IgD-negative memory B cell (primary cell): ENCODE data around the gene ZCCHC14. TPM values are rescaled to one million over a fixed set of nuclear protein-coding genes. Genes with fewer than 3 reads are reported as not detected.

ENCODE experiments used
- polyA plus RNA-seq: library from polyadenylated mRNA; unstranded; fragments of 300-500 nt; fragmentation: Illumina TruSeq; gene quantifications from one replicate; pipeline ENCODE4 v1.2.3, GENCODE V29; 2021

The ZCCHC14 gene
- polyA plus RNA-seq, 1 donor from 2014 or later, result 0.53 TPM

Other genes starting within 250 kb of the ZCCHC14 start
- gene C16orf95, start 175.6 kb downstream of the ZCCHC14 start, polyA plus RNA-seq, result 1.0 TPM
- 22.1 TPM for gene FBXO31, start 109.2 kb downstream of the ZCCHC14 start, polyA plus RNA-seq
- 141 TPM for gene MAP1LC3B, start 100.7 kb downstream of the ZCCHC14 start, polyA plus RNA-seq
- not detected for gene JPH3, start 109.5 kb upstream of the ZCCHC14 start, polyA plus RNA-seq